SK-N-MC (cell line): ENCODE measurements around the gene TREML2.

Source experiments
- EZH2 ChIP-seq: fragments of 200-600 bp; sonication (generic); IDR thresholded peaks from one replicate; pipeline ENCODE4 v1.6.1; 2017; ENCODE audit warnings: antibody characterized with exemption
- FOXP2 ChIP-seq: optimal IDR thresholded peaks from 2 replicates; pipeline ENCODE3; 2011; ENCODE audit warnings: mild to moderate bottlenecking, moderate library complexity; ENCODE audit not compliant: insufficient read depth; ENCODE audit errors: extremely low read length, control extremely low read depth
- POLR2AphosphoS5 ChIP-seq: IDR thresholded peaks from 2 replicates; pipeline ENCODE4 v1.6.1; 2012; ENCODE audit warnings: mild to moderate bottlenecking, low read depth, low read length, borderline replicate concordance

- TF ChIP-seq EZH2 (no peak), POLR2AphosphoS5 (no peak), FOXP2 (no peak)
Observed at GRCh38 chr6:41182069-41183034, 18.6 kb downstream of the TREML2 start.
